Thyroid gland (tissue), 4 donors: ENCODE results near the gene TMPRSS11F. TPM values are rescaled to one million over a fixed set of nuclear protein-coding genes. Genes with fewer than 3 reads are reported as not detected.

Experiments
- DNase-seq, 2 donors: peaks; one replicate each; pipeline ENCODE4 v3.0.0-alpha.2; 2019
- H3K27ac ChIP-seq, 3 donors: fragments of 200-600 bp; sonication (generic); 1 replicate in 2 of 3; 2 replicates in 1 of 3; pipeline ENCODE4 v1.5.1; 2016 to 2019; ENCODE audit warnings: mild to moderate bottlenecking in 1 of 3, moderate library complexity in 1 of 3
- H3K27me3 ChIP-seq: fragments of 200-600 bp; sonication (generic); one replicate; pipeline ENCODE4 v1.5.1; 2019
- H3K36me3 ChIP-seq, 2 donors: fragments of 200-600 bp; sonication (generic); one replicate each; pipeline ENCODE4 v1.5.1; 2016 to 2019
- H3K4me1 ChIP-seq, 2 donors: fragments of 200-600 bp; sonication (generic); one replicate each; pipeline ENCODE4 v1.5.1; 2017 to 2019
- H3K4me3 ChIP-seq, 3 donors: fragments of 200-600 bp; sonication (generic); replicated peaks in 1 of 3; 1 replicate in 2 of 3; 2 replicates in 1 of 3; pipeline ENCODE4 v1.5.1; 2016; ENCODE audit warnings: mild to moderate bottlenecking in 1 of 3
- H3K9me3 ChIP-seq: fragments of 200-600 bp; sonication (generic); one replicate; pipeline ENCODE4 v1.5.1; 2017
- POLR2A ChIP-seq, 2 donors: fragments of 450-650 bp; IDR thresholded peaks; one replicate each; pipeline ENCODE4 v1.6.1; 2017; ENCODE audit warnings: antibody characterized with exemption in 2 of 2, mild to moderate bottlenecking in 2 of 2, moderate library complexity in 1 of 2
- WGBS, 2 donors: methylation state at CpG; one replicate each; pipeline ENCODE4 v1.1.5; 2017; 5-methylcytosine and 5-hydroxymethylcytosine counted together
- intact Hi-C: fragments of 100-400 bp; cut with DNase I; formaldehyde crosslinking; loops from one replicate; pipeline ENCODE4 v1.15.1; 2023
- total RNA-seq, 4 donors: library from RNA; depleted of rRNA; stranded (reverse); fragments of >200 nt; gene quantifications; one replicate each; pipeline ENCODE4 v1.2.3, GENCODE V29; 2016
- TF ChIP-seq, protein P1 (sequence below), 6 experiments: fragments of 200-600 bp in 3 of 6; fragments of 450-650 bp in 3 of 6; sonication (generic) in 3 of 6; IDR thresholded peaks; one replicate each; pipeline ENCODE4 v1.5.1; 2016 to 2019; ENCODE audit warnings: antibody characterized with exemption in 6 of 6, mild to moderate bottlenecking in 2 of 6, inconsistent platforms in 1 of 6, moderate library complexity in 1 of 6

Gene TMPRSS11F
- total RNA-seq, 4 donors from 2014 or later = not detected

- Histone ChIP-seq H3K4me3 (no peak overlapping the region), H3K9me3 (no peaks in the 10 kb centered on the region), H3K27me3 (no peaks in the 10 kb centered on the region), H3K27ac (no peak overlapping the region), H3K4me1 (no peaks in the 10 kb centered on the region), H3K36me3 (no peaks in the 10 kb centered on the region)
- 90% methylated on average over 3 of the region's 3 CpGs for WGBS, 2 donors
- intact Hi-C loops = no loop called here
- DNase-seq = no peak
- TF ChIP-seq, protein P1, sequence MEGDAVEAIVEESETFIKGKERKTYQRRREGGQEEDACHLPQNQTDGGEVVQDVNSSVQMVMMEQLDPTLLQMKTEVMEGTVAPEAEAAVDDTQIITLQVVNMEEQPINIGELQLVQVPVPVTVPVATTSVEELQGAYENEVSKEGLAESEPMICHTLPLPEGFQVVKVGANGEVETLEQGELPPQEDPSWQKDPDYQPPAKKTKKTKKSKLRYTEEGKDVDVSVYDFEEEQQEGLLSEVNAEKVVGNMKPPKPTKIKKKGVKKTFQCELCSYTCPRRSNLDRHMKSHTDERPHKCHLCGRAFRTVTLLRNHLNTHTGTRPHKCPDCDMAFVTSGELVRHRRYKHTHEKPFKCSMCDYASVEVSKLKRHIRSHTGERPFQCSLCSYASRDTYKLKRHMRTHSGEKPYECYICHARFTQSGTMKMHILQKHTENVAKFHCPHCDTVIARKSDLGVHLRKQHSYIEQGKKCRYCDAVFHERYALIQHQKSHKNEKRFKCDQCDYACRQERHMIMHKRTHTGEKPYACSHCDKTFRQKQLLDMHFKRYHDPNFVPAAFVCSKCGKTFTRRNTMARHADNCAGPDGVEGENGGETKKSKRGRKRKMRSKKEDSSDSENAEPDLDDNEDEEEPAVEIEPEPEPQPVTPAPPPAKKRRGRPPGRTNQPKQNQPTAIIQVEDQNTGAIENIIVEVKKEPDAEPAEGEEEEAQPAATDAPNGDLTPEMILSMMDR (IDR thresholded peaks at IDR 0.05) = no peak
- no peak for TF ChIP-seq POLR2A (IDR thresholded peaks at IDR 0.05)
These were observed 38.0 kb upstream of the TMPRSS11F start for GRCh38 chr4:68167706-68168105.

DNA sequence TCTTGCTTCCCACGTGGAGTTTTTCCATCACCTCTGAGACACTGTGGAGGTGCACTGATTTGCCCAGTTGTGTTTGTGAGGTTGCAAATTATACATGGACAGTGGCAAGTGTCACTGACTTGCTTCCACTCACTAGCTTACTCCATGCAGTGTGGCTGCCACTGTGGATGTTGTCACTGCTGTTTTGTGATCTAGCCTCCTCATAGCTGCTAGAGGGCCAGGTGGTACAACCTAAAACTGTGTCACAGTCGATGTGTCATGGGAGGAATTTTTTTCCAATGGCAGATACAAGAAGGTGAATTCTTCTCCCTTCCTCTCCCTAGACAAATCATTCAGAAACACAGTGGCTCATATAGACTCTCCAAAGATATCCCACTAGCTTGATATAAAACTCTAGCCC, 37.5 kb upstream of the TMPRSS11F start:
- H3K9me3 ChIP-seq = no peaks in the 10 kb centered on the region
- no peak overlapping the region for H3K27ac ChIP-seq
- 47 to 76% methylated on average over 2 of the region's 2 CpGs for WGBS, 2 donors
- no peaks in the 10 kb centered on the region for H3K27me3 ChIP-seq
- intact Hi-C loops = no loop called here
- H3K36me3 ChIP-seq = no peaks in the 10 kb centered on the region
- TF ChIP-seq POLR2A (IDR thresholded peaks at IDR 0.05) = no peak
- TF ChIP-seq, protein P1 (IDR thresholded peaks at IDR 0.05) = no peak
- H3K4me1 ChIP-seq = no peaks in the 10 kb centered on the region
- no peak overlapping the region for H3K4me3 ChIP-seq
- no peak for DNase-seq

- no peaks in the 10 kb centered on the region for H3K36me3 ChIP-seq
- TF ChIP-seq POLR2A (IDR thresholded peaks at IDR 0.05) = no peak
- TF ChIP-seq, protein P1 (IDR thresholded peaks at IDR 0.05) = no peak
- H3K4me1 ChIP-seq = no peaks in the 10 kb centered on the region
- intact Hi-C loops = no loop called here
- no peaks in the 10 kb centered on the region for H3K27me3 ChIP-seq
- H3K27ac ChIP-seq = no peak overlapping the region
- H3K9me3 ChIP-seq = no peaks in the 10 kb centered on the region
- 95 to 96% methylated on average over 1 of the region's 1 CpG for WGBS, 2 donors
- H3K4me3 ChIP-seq = no peak overlapping the region
- DNase-seq = no peak
These were observed 34.1 kb upstream of the TMPRSS11F start for GRCh38 chr4:68163754-68164153.

GRCh38 chr4:68162196-68162595, 32.5 kb upstream of the TMPRSS11F start:
- TF ChIP-seq, protein P1 (IDR thresholded peaks at IDR 0.05) = no peak
- TF ChIP-seq POLR2A (IDR thresholded peaks at IDR 0.05) = no peak
- Histone ChIP-seq H3K4me3 (no peak overlapping the region), H3K9me3 (no peaks in the 10 kb centered on the region), H3K36me3 (no peaks in the 10 kb centered on the region), H3K27me3 (no peaks in the 10 kb centered on the region), H3K27ac (no peak overlapping the region), H3K4me1 (no peaks in the 10 kb centered on the region)
- WGBS, 2 donors = 42 to 55% methylated on average over 4 of the region's 4 CpGs
- intact Hi-C loops = no loop called here
- DNase-seq = no peak

DNA sequence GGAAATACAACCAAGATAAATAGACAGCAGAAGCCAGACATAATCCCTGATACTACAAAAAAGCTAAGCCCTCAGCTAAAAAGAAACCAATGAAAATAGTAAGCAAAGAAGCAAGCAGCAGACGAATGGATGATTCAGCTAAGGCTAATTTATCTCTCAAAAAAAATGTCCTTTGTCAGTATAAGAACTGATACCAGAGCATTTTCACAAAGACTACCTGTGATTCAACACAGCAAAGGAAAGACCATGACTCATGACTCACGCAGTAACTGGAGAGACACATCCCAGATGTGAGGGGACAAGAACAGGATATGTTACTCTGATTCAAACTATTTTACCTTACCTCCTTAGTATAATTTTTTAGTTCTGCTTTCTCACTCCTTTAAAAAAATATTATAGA, 22.7 kb upstream of the TMPRSS11F start:
- Histone ChIP-seq H3K4me3 (no peak overlapping the region), H3K4me1 (no peaks in the 10 kb centered on the region), H3K27ac (no peak overlapping the region), H3K36me3 (no peaks in the 10 kb centered on the region), H3K27me3 (no peaks in the 10 kb centered on the region), H3K9me3 (no peaks in the 10 kb centered on the region)
- 54 to 62% methylated on average over 2 of the region's 2 CpGs for WGBS, 2 donors
- intact Hi-C loops = no loop called here
- TF ChIP-seq, protein P1 (IDR thresholded peaks at IDR 0.05) = no peak
- TF ChIP-seq POLR2A (IDR thresholded peaks at IDR 0.05) = no peak
- DNase-seq = no peak
